ENCODE measurements around the gene OR10J5. TPM values are rescaled to one million over a fixed set of nuclear protein-coding genes. Genes with fewer than 3 reads are reported as not detected.

OR10J5 gene, protein sequence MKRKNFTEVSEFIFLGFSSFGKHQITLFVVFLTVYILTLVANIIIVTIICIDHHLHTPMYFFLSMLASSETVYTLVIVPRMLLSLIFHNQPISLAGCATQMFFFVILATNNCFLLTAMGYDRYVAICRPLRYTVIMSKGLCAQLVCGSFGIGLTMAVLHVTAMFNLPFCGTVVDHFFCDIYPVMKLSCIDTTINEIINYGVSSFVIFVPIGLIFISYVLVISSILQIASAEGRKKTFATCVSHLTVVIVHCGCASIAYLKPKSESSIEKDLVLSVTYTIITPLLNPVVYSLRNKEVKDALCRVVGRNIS
- polyA plus RNA-seq (2012; rRNA removed), result not detected in 2 replicates
- not detected in 2 replicates for polyA plus RNA-seq (2012; cell fraction: cytosol; rRNA removed)
- not detected in 2 replicates for polyA plus RNA-seq (2012; cell fraction: nucleus; rRNA removed)

DNA sequence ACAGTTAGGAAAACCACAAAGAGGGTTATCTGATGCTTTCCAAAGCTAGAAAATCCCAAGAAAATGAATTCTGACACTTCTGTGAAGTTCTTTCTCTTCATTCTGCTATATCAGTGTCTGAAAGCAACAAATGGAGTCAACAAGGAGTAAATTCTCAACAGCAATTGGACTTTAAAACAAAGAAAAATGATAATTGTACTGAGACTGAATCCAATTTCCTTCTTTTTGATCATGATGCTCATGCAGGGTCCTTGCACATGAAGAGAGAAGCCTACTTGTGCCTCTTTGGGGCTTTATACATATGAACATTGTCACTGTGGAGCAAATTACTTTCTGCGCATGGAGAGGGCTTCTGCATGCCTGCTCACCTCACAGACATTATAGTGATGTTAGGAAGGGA, at the start of gene OR10J5:
Gene OR10J5 (minus strand): TSS at position 101 of the 400 bp plus-strand sequence. CDS start 0 bp downstream, at position 101.
- Histone ChIP-seq H3K4me1 (ENCODE audit: control insufficient read depth in 1 of 2, insufficient read depth in 2 of 2, low read depth in 1 of 2, low read length in 1 of 2) (no peaks in the 10 kb centered on the region), H3K27me3 (ENCODE audit: insufficient read depth) (no peaks in the 10 kb centered on the region; the same call in 1 of the 2 replicates), H3K9ac (no peak within 1 kb of the TSS), H3K4me2 (no peak within 1 kb of the TSS), H3K9me3 (no peaks in the 10 kb centered on the region), H3F3A (replicated peaks; ENCODE audit: insufficient read depth) (no peaks in the 10 kb centered on the region), H3K9me2 (no peaks in the 10 kb centered on the region), H3K4me3 (ENCODE audit: low read depth in 2 of 2, low read length in 1 of 2) (no peak within 1 kb of the TSS), H3K27ac (ENCODE audit: low read depth in 2 of 2, low read length in 1 of 2) (no peak within 1 kb of the TSS), H3K79me2 (ENCODE audit: insufficient read depth) (no peaks in the 10 kb centered on the region), H3K36me3 (replicated peaks in 1 of 2; ENCODE audit: control insufficient read depth in 1 of 2, insufficient read depth in 2 of 2, low read length in 1 of 2) (no peaks in the 10 kb centered on the region), H4K20me1 (ENCODE audit: insufficient read depth) (no peaks in the 10 kb centered on the region), H2AFZ (ENCODE audit: low read depth) (no peak within 1 kb of the TSS)
- no peak for DNase-seq
- POLR2A ChIA-PET, result no interaction called here
- CTCF ChIA-PET, result no interaction called here
- 7% methylated on average over 1 of the region's 1 CpG for WGBS (ENCODE audit: low lambda C conversion rate)
- TF ChIP-seq GABPA (IDR thresholded peaks at IDR 0.05; ENCODE audit: low read depth), result no peak
- no peak for TF ChIP-seq GATA2 (CRISPR knock-in tag; IDR thresholded peaks at IDR 0.05)
- TF ChIP-seq, protein P1, sequence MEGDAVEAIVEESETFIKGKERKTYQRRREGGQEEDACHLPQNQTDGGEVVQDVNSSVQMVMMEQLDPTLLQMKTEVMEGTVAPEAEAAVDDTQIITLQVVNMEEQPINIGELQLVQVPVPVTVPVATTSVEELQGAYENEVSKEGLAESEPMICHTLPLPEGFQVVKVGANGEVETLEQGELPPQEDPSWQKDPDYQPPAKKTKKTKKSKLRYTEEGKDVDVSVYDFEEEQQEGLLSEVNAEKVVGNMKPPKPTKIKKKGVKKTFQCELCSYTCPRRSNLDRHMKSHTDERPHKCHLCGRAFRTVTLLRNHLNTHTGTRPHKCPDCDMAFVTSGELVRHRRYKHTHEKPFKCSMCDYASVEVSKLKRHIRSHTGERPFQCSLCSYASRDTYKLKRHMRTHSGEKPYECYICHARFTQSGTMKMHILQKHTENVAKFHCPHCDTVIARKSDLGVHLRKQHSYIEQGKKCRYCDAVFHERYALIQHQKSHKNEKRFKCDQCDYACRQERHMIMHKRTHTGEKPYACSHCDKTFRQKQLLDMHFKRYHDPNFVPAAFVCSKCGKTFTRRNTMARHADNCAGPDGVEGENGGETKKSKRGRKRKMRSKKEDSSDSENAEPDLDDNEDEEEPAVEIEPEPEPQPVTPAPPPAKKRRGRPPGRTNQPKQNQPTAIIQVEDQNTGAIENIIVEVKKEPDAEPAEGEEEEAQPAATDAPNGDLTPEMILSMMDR (IDR thresholded peaks at IDR 0.05), result no peak
- TF ChIP-seq RAD21 (IDR thresholded peaks at IDR 0.05; ENCODE audit: low read length), result no peak
- TF ChIP-seq SMC3 (IDR thresholded peaks at IDR 0.05; ENCODE audit: low read depth, low read length), result no peak
- no peak for TF ChIP-seq EZH2phosphoT487 (IDR thresholded peaks at IDR 0.05; ENCODE audit: borderline replicate concordance, low read depth)
- TF ChIP-seq, protein P2, sequence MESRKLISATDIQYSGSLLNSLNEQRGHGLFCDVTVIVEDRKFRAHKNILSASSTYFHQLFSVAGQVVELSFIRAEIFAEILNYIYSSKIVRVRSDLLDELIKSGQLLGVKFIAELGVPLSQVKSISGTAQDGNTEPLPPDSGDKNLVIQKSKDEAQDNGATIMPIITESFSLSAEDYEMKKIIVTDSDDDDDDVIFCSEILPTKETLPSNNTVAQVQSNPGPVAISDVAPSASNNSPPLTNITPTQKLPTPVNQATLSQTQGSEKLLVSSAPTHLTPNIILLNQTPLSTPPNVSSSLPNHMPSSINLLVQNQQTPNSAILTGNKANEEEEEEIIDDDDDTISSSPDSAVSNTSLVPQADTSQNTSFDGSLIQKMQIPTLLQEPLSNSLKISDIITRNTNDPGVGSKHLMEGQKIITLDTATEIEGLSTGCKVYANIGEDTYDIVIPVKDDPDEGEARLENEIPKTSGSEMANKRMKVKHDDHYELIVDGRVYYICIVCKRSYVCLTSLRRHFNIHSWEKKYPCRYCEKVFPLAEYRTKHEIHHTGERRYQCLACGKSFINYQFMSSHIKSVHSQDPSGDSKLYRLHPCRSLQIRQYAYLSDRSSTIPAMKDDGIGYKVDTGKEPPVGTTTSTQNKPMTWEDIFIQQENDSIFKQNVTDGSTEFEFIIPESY (IDR thresholded peaks at IDR 0.05; ENCODE audit: borderline replicate concordance, low read depth), result no peak
- TF ChIP-seq MEF2A (IDR thresholded peaks at IDR 0.05; ENCODE audit: borderline replicate concordance, low read depth), result no peak
- TF ChIP-seq TAF1 (IDR thresholded peaks at IDR 0.05; ENCODE audit: borderline replicate concordance, low read depth, low read length), result no peak

- CTCF ChIA-PET, result no interaction called here
Observed at GRCh38 chr1:159584536-159584935, 48.7 kb upstream of the OR10J5 start.

More at GRCh38 chr1:159584536-159584935, 48.7 kb upstream of the OR10J5 start:
- no peaks in the 10 kb centered on the region for H3K4me1 ChIP-seq (ENCODE audit: control insufficient read depth in 1 of 2, insufficient read depth in 2 of 2, low read depth in 1 of 2, low read length in 1 of 2)
- H3K9me2 ChIP-seq, result no peaks in the 10 kb centered on the region
- H3F3A ChIP-seq (replicated peaks; ENCODE audit: insufficient read depth), result no peaks in the 10 kb centered on the region
- H4K20me1 ChIP-seq (ENCODE audit: insufficient read depth), result no peaks in the 10 kb centered on the region
- H3K36me3 ChIP-seq (replicated peaks in 1 of 2; ENCODE audit: control insufficient read depth in 1 of 2, insufficient read depth in 2 of 2, low read length in 1 of 2), result no peaks in the 10 kb centered on the region
- H3K27me3 ChIP-seq (ENCODE audit: insufficient read depth), result no peaks in the 10 kb centered on the region
- H3K79me2 ChIP-seq (ENCODE audit: insufficient read depth), result no peaks in the 10 kb centered on the region
- H3K9me3 ChIP-seq, result no peaks in the 10 kb centered on the region
- no peak overlapping the region for H3K4me2 ChIP-seq
- H3K27ac ChIP-seq (ENCODE audit: low read depth in 2 of 2, low read length in 1 of 2), result no peak overlapping the region
- DNase-seq, result no peak
- WGBS (ENCODE audit: low lambda C conversion rate), result 6% methylated on average over 2 of the region's 2 CpGs
- TF ChIP-seq, protein P2 (IDR thresholded peaks at IDR 0.05; ENCODE audit: borderline replicate concordance, low read depth), result no peak
- TF ChIP-seq MEF2A (IDR thresholded peaks at IDR 0.05; ENCODE audit: borderline replicate concordance, low read depth) (no peak), USF2 (IDR thresholded peaks at IDR 0.05; ENCODE audit: borderline replicate concordance, low read depth, low read length) (no peak), EP300 (IDR thresholded peaks at IDR 0.05; ENCODE audit: borderline replicate concordance in 1 of 2, low read depth in 1 of 2, low read length in 1 of 2) (no peak)
- POLR2A ChIA-PET, result no interaction called here
- H3K9ac ChIP-seq, result no peak overlapping the region
- no peak overlapping the region for H2AFZ ChIP-seq (ENCODE audit: low read depth)
- H3K4me3 ChIP-seq (ENCODE audit: low read depth in 2 of 2, low read length in 1 of 2), result no peak overlapping the region
